B cell (primary cell): ENCODE data around the gene CTBP2. TPM values are rescaled to one million over a fixed set of nuclear protein-coding genes. Genes with fewer than 3 reads are reported as not detected.

Experiments used
- ATAC-seq: fragments of 200-7000 bp; cut with Tn5 transposase; one replicate; pipeline ENCODE4 v1.10.0; 2021; ENCODE audit warnings: low read depth, mild to moderate bottlenecking, moderate number of reproducible peaks, moderate library complexity
- CTCF ChIA-PET: fragments of 350-600 bp; sonication (Branson Sonifier 250); formaldehyde crosslinking; loops from one replicate; lab custom pipeline; 2021; ENCODE audit warnings: antibody characterized with exemption, inconsistent platforms; lab: Charles Lee
- POLR2A ChIA-PET: fragments of 350-600 bp; sonication (Branson Sonifier 250); formaldehyde crosslinking; loops from one replicate; lab custom pipeline; 2021; ENCODE audit warnings: antibody characterized with exemption; lab: Charles Lee
- DNase-seq: peaks from one replicate; pipeline ENCODE4 v3.0.0; 2013
- H2AFZ ChIP-seq: 2 replicates; pipeline ENCODE4 v1.6.1; 2012; ENCODE audit warnings: mild to moderate bottlenecking, low read depth, low read length; ENCODE audit not compliant: insufficient read depth, poor library complexity, severe bottlenecking
- H3K27ac ChIP-seq, 2 donors: 1 replicate in 1 of 2; 2 replicates in 1 of 2; pipeline ENCODE4 v1.5.1; 2012 to 2013; ENCODE audit warnings: low read length in 2 of 2, mild to moderate bottlenecking in 2 of 2, moderate library complexity in 1 of 2
- H3K27me3 ChIP-seq, 4 experiments: fragments of 200-600 bp in 1 of 4; sonication (generic) in 1 of 4; replicated peaks in 1 of 4; 1 replicate in 2 of 4; 2 replicates in 2 of 4; pipeline versions ENCODE4 v1.6.1 to v1.7.0; 2013 to 2016; ENCODE audit warnings: low read length in 3 of 4, mild to moderate bottlenecking in 2 of 4, mixed read lengths in 1 of 4, moderate library complexity in 1 of 4; ENCODE audit not compliant: insufficient read depth in 4 of 4, control insufficient read depth in 3 of 4; ENCODE audit errors: control extremely low read depth in 1 of 4
- H3K36me3 ChIP-seq, 2 experiments: replicated peaks in 1 of 2; 1 replicate in 1 of 2; 2 replicates in 1 of 2; pipeline versions ENCODE4 v1.6.1 to v1.7.1; 2013; ENCODE audit warnings: low read length in 1 of 2; ENCODE audit not compliant: insufficient read depth in 2 of 2, control insufficient read depth in 1 of 2; ENCODE audit errors: control extremely low read depth in 1 of 2, extremely low read depth in 1 of 2
- H3K4me1 ChIP-seq, 2 donors: fragments of 200-600 bp in 1 of 2; sonication (generic) in 1 of 2; 1 replicate in 1 of 2; 2 replicates in 1 of 2; pipeline versions ENCODE4 v1.5.1 to v1.6.1; 2013 to 2017; ENCODE audit warnings: low read length in 2 of 2; ENCODE audit not compliant: control insufficient read depth in 2 of 2, insufficient read depth in 2 of 2
- H3K4me2 ChIP-seq: replicated peaks from 2 replicates; pipeline ENCODE3; 2012; ENCODE audit warnings: mild to moderate bottlenecking, low read depth, low read length; ENCODE audit not compliant: poor library complexity, severe bottlenecking
- H3K4me3 ChIP-seq, 5 experiments: fragments of 200-600 bp in 1 of 5; sonication (generic) in 1 of 5; 1 replicate in 3 of 5; 2 replicates in 2 of 5; pipeline versions ENCODE4 v1.5.1 to v1.7.0; 2011 to 2016; ENCODE audit warnings: low read length in 4 of 5, mild to moderate bottlenecking in 4 of 5, low read depth in 2 of 5, control low read depth in 1 of 5, moderate library complexity in 1 of 5; ENCODE audit not compliant: insufficient read depth in 1 of 5; ENCODE audit errors: control extremely low read depth in 1 of 5, extremely low read depth in 1 of 5
- H3K79me2 ChIP-seq: fragments of 200-600 bp; sonication (generic); one replicate; pipeline ENCODE4 v1.6.0; 2016; ENCODE audit warnings: low read length; ENCODE audit not compliant: control insufficient read depth, insufficient read depth
- H3K9ac ChIP-seq: fragments of 200-600 bp; sonication (generic); 2 replicates; pipeline ENCODE4 v1.6.1; 2017; ENCODE audit warnings: mild to moderate bottlenecking, low read length, moderate library complexity
- H3K9me3 ChIP-seq, 3 donors: one replicate each; pipeline versions ENCODE4 v1.6.1 to v1.7.1; 2013; ENCODE audit warnings: low read length in 2 of 3; ENCODE audit not compliant: control insufficient read depth in 2 of 3, insufficient read depth in 1 of 3; ENCODE audit errors: control extremely low read depth in 1 of 3
- H4K20me1 ChIP-seq: 2 replicates; pipeline ENCODE4 v1.6.0; 2012; ENCODE audit warnings: mild to moderate bottlenecking, low read length; ENCODE audit not compliant: insufficient read depth, control insufficient read depth, poor library complexity, severe bottlenecking
- H3K27ac Mint-ChIP-seq: one replicate; pipeline ENCODE4 v1.8.0; 2021; ENCODE audit warnings: mixed read lengths
- H3K27me3 Mint-ChIP-seq: one replicate; pipeline ENCODE4 v1.8.0; 2021; ENCODE audit warnings: mixed read lengths
- H3K4me1 Mint-ChIP-seq: one replicate; pipeline ENCODE4 v1.8.0; 2021; ENCODE audit warnings: mixed read lengths
- H3K4me3 Mint-ChIP-seq: one replicate; pipeline ENCODE4 v1.8.0; 2021; ENCODE audit warnings: mixed read lengths
- H3K9me3 Mint-ChIP-seq: one replicate; pipeline ENCODE4 v1.8.0; 2022; ENCODE audit warnings: mixed read lengths; ENCODE audit not compliant: insufficient read depth
- CTCF ChIP-seq: fragments of 200-600 bp; IDR thresholded peaks from one replicate; pipeline ENCODE4 v1.8.0; 2022; ENCODE audit warnings: antibody characterized with exemption, mild to moderate bottlenecking
- EZH2 ChIP-seq: IDR thresholded peaks from 2 replicates; pipeline ENCODE4 v1.6.1; 2012; ENCODE audit warnings: borderline replicate concordance, low read depth, mild to moderate bottlenecking, moderate library complexity, low read length; ENCODE audit not compliant: insufficient read depth, poor library complexity, severe bottlenecking
- WGBS: methylation state at CpG from one replicate; pipeline ENCODE4 v1.1.5; 2013; ENCODE audit warnings: missing lambda C conversion rate; ENCODE audit not compliant: insufficient coverage; 5-methylcytosine and 5-hydroxymethylcytosine counted together
- intact Hi-C: fragments of 100-400 bp; cut with micrococcal nuclease; formaldehyde crosslinking; loops from one replicate; pipeline ENCODE4 v1.10.0; 2022
- polyA plus RNA-seq: library from polyadenylated mRNA; depleted of rRNA; stranded (reverse); fragments of >200 nt; gene quantifications from 2 replicates; pipeline ENCODE4 v1.2.3, GENCODE V29; 2012
- total RNA-seq, 2 donors: library from RNA; stranded (reverse); fragments of 120-200 nt in 1 of 2; gene quantifications; 1 replicate in 1 of 2; 2 replicates in 1 of 2; pipeline versions ENCODE4 v1.2.3 to v1.2.4, GENCODE V29; 2013 to 2022

The CTBP2 gene
- total and polyA plus RNA-seq, 2 donors (not counting 1 experiment from before 2014, with no cell fraction given), result 0.39 to 0.85 TPM

DNA sequence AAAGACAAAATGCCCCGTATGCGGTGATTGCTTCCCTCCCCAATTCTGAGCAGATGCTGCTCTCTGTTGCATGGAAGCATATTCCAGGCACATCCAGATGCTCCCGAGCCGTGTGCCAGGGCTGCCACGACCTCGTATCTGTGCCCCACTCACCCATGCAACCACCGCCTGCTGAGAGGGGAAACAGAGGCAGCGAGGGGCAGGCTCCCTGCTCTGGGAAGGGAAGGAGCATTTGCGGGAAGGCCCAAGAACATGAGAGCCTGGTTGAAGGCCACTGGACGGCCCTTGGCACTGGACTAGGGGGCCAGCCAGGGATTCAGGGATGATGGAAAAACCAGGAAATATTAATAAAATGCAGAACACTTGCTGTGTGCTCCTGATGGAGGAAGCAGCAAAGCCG, 89.4 kb downstream of the CTBP2 start:
- Histone ChIP-seq H4K20me1 (no peaks in the 10 kb centered on the region), H2AFZ (no peak overlapping the region), H3K36me3 (no peaks in the 10 kb centered on the region), H3K27me3 (peaks cover 0 to 82% (median 39%) of the 10 kb centered on the region in 4 experiments), H3K9me3 (peaks cover 0 to 40% (median 0%) of the 10 kb centered on the region in 3 donors), H3K4me3 (no peak overlapping the region), H3K79me2 (no peaks in the 10 kb centered on the region), H3K9ac (no peak overlapping the region), H3K4me1 (no peaks in the 10 kb centered on the region), H3K27ac (no peak overlapping the region), H3K4me2 (no peak overlapping the region)
- CTCF ChIA-PET, result no interaction called here
- no peak overlapping the region for H3K4me3 Mint-ChIP-seq
- H3K9me3 Mint-ChIP-seq, result peaks cover 5% of the 10 kb centered on the region
- no peaks in the 10 kb centered on the region for H3K4me1 Mint-ChIP-seq
- peaks cover 61% of the 10 kb centered on the region for H3K27me3 Mint-ChIP-seq
- TF ChIP-seq CTCF, result no peak
- no peak for TF ChIP-seq EZH2
- no peak overlapping the region for H3K27ac Mint-ChIP-seq
- intact Hi-C loops, result no loop called here
- POLR2A ChIA-PET, result no interaction called here
- DNase-seq (no peak), ATAC-seq (no peak)
- WGBS, result 94% methylated on average over 7 of the region's 11 CpGs

- intact Hi-C loops, result no loop called here
- peaks cover 21% of the 10 kb centered on the region for H3K4me1 Mint-ChIP-seq
- peaks cover 46% of the 10 kb centered on the region for H3K27me3 Mint-ChIP-seq
- no peak overlapping the region for H3K9ac ChIP-seq
- H3K27ac ChIP-seq, result no peak overlapping the region
- ChIA-PET POLR2A (no interaction called here), CTCF (interaction anchor here (1.2 kb wide), 1 partner anchor 20 kb away, joined by 3 read pairs; no protein-coding TSS in a partner anchor)
- H3K4me3 ChIP-seq, result no peak overlapping the region
- ATAC-seq (no peak), DNase-seq (no peak)
- peaks cover 7% of the 10 kb centered on the region for H3K9me3 Mint-ChIP-seq
- peaks cover 0 to 53% (median 7%) of the 10 kb centered on the region in 3 donors for H3K9me3 ChIP-seq
- H3K27me3 ChIP-seq, result peaks cover 0 to 66% (median 28%) of the 10 kb centered on the region in 4 experiments
- H3K4me2 ChIP-seq, result no peak overlapping the region
- no peak overlapping the region for H2AFZ ChIP-seq
- WGBS, result 94% methylated on average over 1 of the region's 2 CpGs
- H3K79me2 ChIP-seq, result no peaks in the 10 kb centered on the region
- H3K27ac Mint-ChIP-seq, result no peak overlapping the region
- H4K20me1 ChIP-seq, result no peaks in the 10 kb centered on the region
- TF ChIP-seq EZH2 (no peak), CTCF (no peak)
- H3K4me1 ChIP-seq, result peaks cover 22 to 24% of the 10 kb centered on the region in 2 donors
- no peak overlapping the region for H3K4me3 Mint-ChIP-seq
- H3K36me3 ChIP-seq, result no peaks in the 10 kb centered on the region
Measured at GRCh38 chr10:125068406-125068805, 92.0 kb downstream of the CTBP2 start.
